H9 (cell line): ENCODE data around the gene GUF1. TPM values are rescaled to one million over a fixed set of nuclear protein-coding genes. Genes with fewer than 3 reads are reported as not detected.

Source experiments
- DNase-seq: peaks from one replicate; pipeline ENCODE4 v3.0.0-alpha.2; 2017
- H2AFZ ChIP-seq: one replicate; pipeline ENCODE4 v1.6.1; 2013; ENCODE audit warnings: mild to moderate bottlenecking, low read length, control low read depth, moderate library complexity
- H2AK5ac ChIP-seq: 2 replicates; pipeline ENCODE4 v1.6.1; 2013; ENCODE audit warnings: low read length, control low read depth, mixed read lengths; ENCODE audit not compliant: insufficient read length
- H2BK120ac ChIP-seq: one replicate; pipeline ENCODE4 v1.6.1; 2013; ENCODE audit warnings: low read depth, mild to moderate bottlenecking, low read length, control low read depth, inconsistent platforms; ENCODE audit not compliant: poor library complexity, severe bottlenecking
- H2BK12ac ChIP-seq: 2 replicates; pipeline ENCODE4 v1.6.1; 2013; ENCODE audit warnings: low read length, control low read depth, mixed read lengths, low read depth; ENCODE audit not compliant: insufficient read length
- H2BK15ac ChIP-seq: 2 replicates; pipeline ENCODE4 v1.6.1; 2013; ENCODE audit warnings: low read depth, low read length, control low read depth
- H2BK20ac ChIP-seq: one replicate; pipeline ENCODE4 v1.6.1; 2013; ENCODE audit warnings: low read depth, mild to moderate bottlenecking, low read length, control low read depth, inconsistent platforms; ENCODE audit not compliant: poor library complexity, severe bottlenecking
- H2BK5ac ChIP-seq: 2 replicates; pipeline ENCODE4 v1.6.1; 2013; ENCODE audit warnings: low read length, control low read depth, mixed read lengths; ENCODE audit not compliant: insufficient read length
- H3K14ac ChIP-seq: 2 replicates; pipeline ENCODE4 v1.6.1; 2013; ENCODE audit warnings: low read length, control low read depth; ENCODE audit not compliant: insufficient read depth
- H3K18ac ChIP-seq: 2 replicates; pipeline ENCODE4 v1.6.1; 2013; ENCODE audit warnings: low read depth, mild to moderate bottlenecking, mixed read lengths, low read length, control low read depth; ENCODE audit not compliant: insufficient read length
- H3K23ac ChIP-seq: 2 replicates; pipeline ENCODE4 v1.6.1; 2013; ENCODE audit warnings: low read length, control low read depth, mixed read lengths, low read depth; ENCODE audit not compliant: insufficient read length
- H3K23me2 ChIP-seq: 2 replicates; pipeline ENCODE4 v1.6.1; 2013; ENCODE audit warnings: low read depth, mild to moderate bottlenecking, mixed read lengths, low read length, control low read depth; ENCODE audit not compliant: insufficient read length, poor library complexity, severe bottlenecking
- H3K27ac ChIP-seq: 2 replicates; pipeline ENCODE4 v1.5.1; 2013; ENCODE audit warnings: low read length, control low read depth, mixed read lengths, low read depth; ENCODE audit not compliant: insufficient read length
- H3K27me3 ChIP-seq: 2 replicates; pipeline ENCODE4 v1.6.1; 2013; ENCODE audit warnings: low read length, control low read depth, inconsistent platforms; ENCODE audit not compliant: insufficient read depth
- H3K4ac ChIP-seq: 2 replicates; pipeline ENCODE4 v1.6.1; 2013; ENCODE audit warnings: low read depth, mild to moderate bottlenecking, control low read depth, inconsistent platforms, low read length, moderate library complexity
- H3K4me1 ChIP-seq: 2 replicates; pipeline ENCODE4 v1.6.1; 2013; ENCODE audit warnings: low read length, control low read depth, inconsistent platforms; ENCODE audit not compliant: insufficient read depth
- H3K4me2 ChIP-seq: 2 replicates; pipeline ENCODE4 v1.6.1; 2013; ENCODE audit warnings: low read length, control low read depth, mixed read lengths; ENCODE audit not compliant: insufficient read length, insufficient read depth
- H3K56ac ChIP-seq: 2 replicates; pipeline ENCODE4 v1.6.1; 2013; ENCODE audit warnings: low read depth, mild to moderate bottlenecking, mixed read lengths, low read length, control low read depth; ENCODE audit not compliant: insufficient read length
- H3K79me1 ChIP-seq: 2 replicates; pipeline ENCODE4 v1.6.1; 2013; ENCODE audit warnings: low read depth, mild to moderate bottlenecking, moderate library complexity, low read length, control low read depth, inconsistent platforms; ENCODE audit not compliant: insufficient read depth, poor library complexity, severe bottlenecking
- H3K79me2 ChIP-seq: 2 replicates; pipeline ENCODE4 v1.6.1; 2013; ENCODE audit warnings: low read length, control low read depth, inconsistent platforms; ENCODE audit not compliant: insufficient read depth
- H3K9ac ChIP-seq: 2 replicates; pipeline ENCODE4 v1.6.1; 2013; ENCODE audit warnings: low read length, control low read depth, mixed read lengths; ENCODE audit not compliant: insufficient read length; ENCODE audit errors: extremely low read depth
- H3K9me3 ChIP-seq: one replicate; pipeline ENCODE4 v1.6.1; 2013; ENCODE audit warnings: low read depth, low read length, inconsistent platforms; ENCODE audit not compliant: control insufficient read depth
- H3T11ph ChIP-seq: one replicate; pipeline ENCODE4 v1.6.1; 2013; ENCODE audit warnings: mild to moderate bottlenecking, low read length, control low read depth, inconsistent platforms
- H4K20me1 ChIP-seq: one replicate; pipeline ENCODE4 v1.6.1; 2013; ENCODE audit not compliant: control insufficient read depth, insufficient read length, insufficient read depth
- H4K5ac ChIP-seq: 2 replicates; pipeline ENCODE4 v1.6.1; 2013; ENCODE audit warnings: low read depth, mild to moderate bottlenecking, mixed read lengths, low read length, control low read depth; ENCODE audit not compliant: insufficient read length
- H4K8ac ChIP-seq: replicated peaks from 2 replicates; pipeline ENCODE4 v1.6.1; 2013; ENCODE audit warnings: low read length, control low read depth, mixed read lengths, low read depth; ENCODE audit not compliant: insufficient read length
- H4K91ac ChIP-seq: 2 replicates; pipeline ENCODE4 v1.6.1; 2013; ENCODE audit warnings: low read depth, mild to moderate bottlenecking, moderate library complexity, mixed read lengths, low read length, control low read depth; ENCODE audit not compliant: insufficient read length
- H3K27ac Mint-ChIP-seq, 3 experiments: 2 replicates in 2 of 3; 3 replicates in 1 of 3; pipeline ENCODE4 v1.8.0; 2020 to 2021; ENCODE audit warnings: mixed read lengths in 3 of 3, mild to moderate bottlenecking in 1 of 3, moderate library complexity in 1 of 3
- H3K27me3 Mint-ChIP-seq: 2 replicates; pipeline ENCODE4 v1.8.0; 2021; ENCODE audit warnings: low read depth, mild to moderate bottlenecking, moderate library complexity, mixed read lengths
- H3K36me3 Mint-ChIP-seq, 3 experiments: 2 replicates in 2 of 3; 3 replicates in 1 of 3; pipeline ENCODE4 v1.8.0; 2020 to 2021; ENCODE audit warnings: low read depth in 3 of 3, mixed read lengths in 3 of 3; ENCODE audit not compliant: insufficient read depth in 1 of 3
- H3K4me1 Mint-ChIP-seq, 2 experiments: 2 replicates each; pipeline ENCODE4 v1.8.0; 2020; ENCODE audit warnings: mixed read lengths in 2 of 2
- H3K4me3 Mint-ChIP-seq, 2 experiments: 2 replicates in 1 of 2; 3 replicates in 1 of 2; pipeline ENCODE4 v1.8.0; 2020 to 2021; ENCODE audit warnings: mild to moderate bottlenecking in 2 of 2, mixed read lengths in 2 of 2, moderate library complexity in 1 of 2
- H3K9me3 Mint-ChIP-seq, 2 experiments: 2 replicates in 1 of 2; 3 replicates in 1 of 2; pipeline ENCODE4 v1.8.0; 2020; ENCODE audit warnings: mild to moderate bottlenecking in 2 of 2, mixed read lengths in 2 of 2, moderate library complexity in 1 of 2
- CTCF ChIP-seq: fragments of 200-600 bp; sonication (generic); conservative IDR thresholded peaks from 3 replicates; pipeline ENCODE4 v1.8.0; 2021; ENCODE audit warnings: antibody characterized with exemption, mild to moderate bottlenecking
- whole genome bisulfite sequencing: extraction: QIAGEN DNeasy Blood & Tissue Kit; methylation state at CpG from one replicate; pipeline ENCODE4 v1.1.7; 2013; ENCODE audit warnings: missing lambda C conversion rate, low lambda C conversion rate, mixed read lengths; ENCODE audit not compliant: insufficient read length; ENCODE audit errors: extremely low coverage; 5-methylcytosine and 5-hydroxymethylcytosine counted together
- total RNA-seq: library from RNA; stranded (reverse); gene quantifications from 2 replicates; pipeline ENCODE4 v1.2.1, GENCODE V29; 2021

GUF1 gene
- total RNA-seq, 1 experiment from 2014 or later: 38.6 TPM

- no peaks in the 10 kb centered on the region for H3K9me3 ChIP-seq
- no peak overlapping the region for H3K9ac ChIP-seq
- no peak overlapping the region for H2BK15ac ChIP-seq
- no peak overlapping the region for H2BK5ac ChIP-seq
- H4K5ac ChIP-seq: no peak overlapping the region
- TF ChIP-seq CTCF: no peak
- H2BK120ac ChIP-seq: no peak overlapping the region
- no peak overlapping the region for H3T11ph ChIP-seq
- H3K4me3 Mint-ChIP-seq: no peak overlapping the region
- DNase-seq: no peak
- WGBS: no CpG with 5 or more reads among the region's 1 CpG
- no peak overlapping the region for H2AFZ ChIP-seq
- no peak overlapping the region for H2AK5ac ChIP-seq
- no peaks in the 10 kb centered on the region for H3K79me2 ChIP-seq
- H4K91ac ChIP-seq: no peak overlapping the region
- H3K4ac ChIP-seq: no peak overlapping the region
- no peaks in the 10 kb centered on the region for H3K79me1 ChIP-seq
- no peak overlapping the region for H2BK20ac ChIP-seq
- no peak overlapping the region for H3K18ac ChIP-seq
- H2BK12ac ChIP-seq: no peak overlapping the region
- no peaks in the 10 kb centered on the region for H4K20me1 ChIP-seq
- 0 out of 4 replicates have a peak, but pooled peaks cover 0 to 6% of the 10 kb centered on the region in 2 experiments for H3K4me1 Mint-ChIP-seq
- H3K27me3 Mint-ChIP-seq: no peaks in the 10 kb centered on the region
- H3K27ac ChIP-seq: no peak overlapping the region
- no peak overlapping the region for H3K4me2 ChIP-seq
- H3K36me3 Mint-ChIP-seq: peaks cover 2 to 4% (median 2%) of the 10 kb centered on the region in 3 experiments; a peak in 4 of 7 replicates
- H3K14ac ChIP-seq: no peak overlapping the region
- H3K23me2 ChIP-seq: no peaks in the 10 kb centered on the region
- no peak overlapping the region for H3K56ac ChIP-seq
- no peaks in the 10 kb centered on the region for H3K27me3 ChIP-seq
- no peak overlapping the region for H4K8ac ChIP-seq
- H3K27ac Mint-ChIP-seq: no peak overlapping the region
- no peaks in the 10 kb centered on the region for H3K4me1 ChIP-seq
- no peaks in the 10 kb centered on the region for H3K9me3 Mint-ChIP-seq
- H3K23ac ChIP-seq: no peak overlapping the region
Measured at GRCh38 chr4:44713125-44713524, 34.9 kb downstream of the GUF1 start.
